ENCODE results near the gene CMPK2. TPM values are rescaled to one million over a fixed set of nuclear protein-coding genes. Genes with fewer than 3 reads are reported as not detected.
A peak's percentile ranks its signal among the peaks of the same experiment; 100 is the strongest.

CMPK2 gene
- total and polyA plus RNA-seq, 9 of the 15 experiments (the other 6 are each of a cell fraction or from before 2014, with no cell fraction given) = 2.6 to 10.5 (median 5.0) TPM

- TF ChIP-seq ZNF316 (IDR thresholded peaks at IDR 0.05) (peak; percentile 94), HBP1 (CRISPR knock-in tag; IDR thresholded peaks at IDR 0.05) (no peak), SOX6 (IDR thresholded peaks at IDR 0.05) (no peak), SP2 (IDR thresholded peaks at IDR 0.05; ENCODE audit: extremely low read depth, low read depth, low read length, poor library complexity, severe bottlenecking) (no peak), ZNF444 (CRISPR knock-in tag; IDR thresholded peaks at IDR 0.05) (no peak), MTA1 (IDR thresholded peaks at IDR 0.05; ENCODE audit: borderline replicate concordance) (no peak), PURB (CRISPR knock-in tag; IDR thresholded peaks at IDR 0.05; ENCODE audit: low read depth) (no peak), ZNF165 (CRISPR knock-in tag; IDR thresholded peaks at IDR 0.05; ENCODE audit: borderline replicate concordance) (no peak), PRMT5 (CRISPR knock-in tag; IDR thresholded peaks at IDR 0.05) (no peak), NR4A1 (CRISPR knock-in tag; IDR thresholded peaks at IDR 0.05) (no peak), NR4A1 (tag; IDR thresholded peaks at IDR 0.05) (no peak), L3MBTL2 (IDR thresholded peaks at IDR 0.05) (peak; percentile 26; the same call in 1 of the 2 replicates), ZC3H4 (CRISPR knock-in tag; IDR thresholded peaks at IDR 0.05; ENCODE audit: borderline replicate concordance) (no peak), TCF7 (IDR thresholded peaks at IDR 0.05; ENCODE audit: borderline replicate concordance) (no peak), EP300 (IDR thresholded peaks at IDR 0.05; ENCODE audit: low read length) (peak; percentile 89), NELFE (IDR thresholded peaks at IDR 0.05; ENCODE audit: insufficient read depth, insufficient read length) (no peak), ZNF75A (CRISPR knock-in tag; IDR thresholded peaks at IDR 0.05) (no peak), CSDE1 (IDR thresholded peaks at IDR 0.05) (no peak), PCBP1 (IDR thresholded peaks at IDR 0.05; ENCODE audit: low read depth, low read length, poor library complexity, severe bottlenecking) (no peak), AFF1 (IDR thresholded peaks at IDR 0.05; ENCODE audit: low read depth in 1 of 2, partially characterized antibody in 2 of 2) (no peak), FOXK2 (conservative IDR thresholded peaks at IDR 0.05 in 1 of 2, IDR thresholded peaks at IDR 0.05 in 1 of 2; ENCODE audit: low read depth in 2 of 2) (no peak), ZNF830 (CRISPR knock-in tag; IDR thresholded peaks at IDR 0.05) (no peak), ZNF224 (CRISPR knock-in tag; IDR thresholded peaks at IDR 0.05) (no peak), EGR1 (conservative IDR thresholded peaks at IDR 0.05) (no peak), SNAPC5 (CRISPR knock-in tag; IDR thresholded peaks at IDR 0.05) (no peak), HIVEP1 (CRISPR knock-in tag; IDR thresholded peaks at IDR 0.05) (no peak)
Measured at GRCh38 chr2:6826081-6826913, 39.4 kb downstream of the CMPK2 start (continued).

Data from K562 (cell line).